HG02610 (cell line): ENCODE measurements around the gene HDAC4.

ENCODE experiments used
- ATAC-seq: cut with Tn5 transposase; IDR thresholded peaks from one replicate; pipeline ENCODE4 v1.9.1; 2021; ENCODE audit warnings: mild to moderate bottlenecking, moderate library complexity; ENCODE audit not compliant: unreplicated experiment

The HDAC4 gene

DNA sequence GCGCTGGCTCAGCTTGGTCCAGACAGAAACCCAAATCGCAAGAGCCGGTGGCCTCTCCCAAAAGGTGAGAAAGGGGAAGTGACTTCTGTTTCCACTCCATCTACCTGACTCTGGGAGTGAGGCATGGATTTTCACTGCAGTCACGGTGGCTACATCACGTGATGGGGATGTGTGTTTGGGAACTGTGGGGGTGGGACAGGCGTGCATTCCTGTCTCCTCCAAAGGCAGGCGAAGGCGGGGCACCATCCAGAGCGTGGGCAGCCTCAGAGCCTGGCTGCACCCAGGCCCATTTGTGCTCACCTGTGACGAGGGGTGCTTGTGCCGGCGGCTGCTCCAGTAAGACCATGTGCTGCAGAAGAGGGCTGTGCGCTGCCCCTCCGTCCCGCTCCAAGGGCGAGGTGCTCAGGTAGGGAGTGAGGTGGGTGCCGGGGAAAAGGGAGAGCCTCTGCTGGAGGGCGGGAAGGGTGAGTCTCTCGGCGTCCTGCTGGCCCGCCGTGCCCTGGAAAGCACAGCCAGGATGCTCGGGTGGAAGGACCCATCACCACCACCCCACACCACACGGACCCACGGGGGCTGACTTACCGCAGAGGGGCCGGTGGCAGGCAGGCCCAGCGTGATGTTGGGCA, 266.8 kb downstream of the HDAC4 start:
- no peak for ATAC-seq

- no peak for ATAC-seq
Observed at GRCh38 chr2:239132786-239133185, 268.0 kb downstream of the HDAC4 start.

DNA sequence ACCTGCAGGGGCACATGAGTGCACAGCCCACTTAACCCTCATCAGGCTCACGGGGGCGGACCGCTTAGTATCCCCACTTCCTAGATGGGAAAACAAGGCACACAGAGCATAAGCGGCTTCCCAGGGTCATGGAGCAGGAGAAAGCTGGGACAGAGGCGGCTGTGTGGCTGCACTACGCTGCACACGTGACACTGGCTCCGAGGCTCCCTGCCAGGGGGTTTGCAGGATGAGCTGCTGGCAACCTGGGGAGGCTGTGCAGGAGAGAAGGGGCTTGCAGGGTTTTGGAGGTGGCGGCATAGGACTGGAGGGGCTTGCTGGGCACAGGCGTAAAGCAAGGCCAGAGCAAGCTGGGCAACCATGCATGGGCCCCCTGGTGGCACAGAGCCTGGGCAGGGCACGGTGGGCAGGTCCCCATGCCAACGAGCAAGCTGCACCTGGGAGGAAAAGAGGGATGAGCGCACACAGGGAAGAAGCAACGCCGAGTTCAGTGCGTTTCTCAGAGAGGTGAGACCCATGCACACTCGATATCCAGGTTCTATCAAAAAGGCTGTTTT, 268.6 kb downstream of the HDAC4 start:
- no peak for ATAC-seq

DNA sequence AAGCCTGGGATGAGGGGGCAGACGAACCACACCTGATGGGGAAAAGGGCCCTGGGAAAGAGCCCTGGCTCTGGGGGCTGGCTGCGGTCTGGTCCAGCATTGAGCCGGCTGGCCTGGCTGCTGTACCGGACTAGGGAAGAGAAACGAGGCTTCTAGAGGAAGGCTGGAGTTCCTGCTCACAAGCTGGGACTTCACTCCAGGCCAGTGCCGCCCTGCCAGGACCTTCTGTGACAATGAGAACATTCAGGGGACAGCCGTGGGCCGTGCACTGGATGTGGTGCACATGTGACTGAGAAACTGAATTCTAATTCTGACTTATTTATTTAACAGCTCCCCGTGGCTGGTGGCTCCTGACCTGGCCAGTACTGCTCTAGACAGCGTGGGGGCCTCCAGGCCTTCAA, 269.3 kb downstream of the HDAC4 start:
- ATAC-seq = no peak

DNA sequence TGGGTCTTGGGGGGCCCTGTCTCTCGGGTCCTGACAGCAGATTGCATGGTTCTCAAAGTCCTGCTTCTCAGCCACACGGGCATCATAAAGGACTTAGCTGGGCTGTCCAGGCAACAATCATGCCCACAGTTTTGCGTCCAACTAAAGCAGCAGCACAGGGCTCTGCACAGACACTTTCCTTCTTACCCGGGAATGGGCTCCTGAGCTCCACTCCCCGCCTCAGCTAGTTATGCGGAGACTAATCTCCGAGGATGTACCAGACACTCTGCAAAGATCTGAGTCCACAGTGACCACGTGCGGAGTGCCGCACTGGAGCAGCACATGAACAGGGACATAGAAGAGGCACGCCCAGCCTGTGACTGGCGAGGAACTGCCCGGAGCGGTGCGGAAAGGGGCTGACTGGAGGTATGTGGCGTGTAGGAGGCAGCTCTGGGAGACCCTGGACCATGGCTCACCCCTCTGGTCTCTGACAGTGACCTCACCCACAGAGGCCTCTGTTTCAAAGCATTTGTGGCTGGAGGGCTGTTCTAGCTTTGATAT, 270.0 kb downstream of the HDAC4 start:
- ATAC-seq = no peak

GRCh38 chr2:239130041-239130440, 270.8 kb downstream of the HDAC4 start:
- ATAC-seq = no peak

- no peak for ATAC-seq
Observed at GRCh38 chr2:239129147-239129920, 271.5 kb downstream of the HDAC4 start.

GRCh38 chr2:239128706-239129105, 272.1 kb downstream of the HDAC4 start:
- ATAC-seq = no peak

DNA sequence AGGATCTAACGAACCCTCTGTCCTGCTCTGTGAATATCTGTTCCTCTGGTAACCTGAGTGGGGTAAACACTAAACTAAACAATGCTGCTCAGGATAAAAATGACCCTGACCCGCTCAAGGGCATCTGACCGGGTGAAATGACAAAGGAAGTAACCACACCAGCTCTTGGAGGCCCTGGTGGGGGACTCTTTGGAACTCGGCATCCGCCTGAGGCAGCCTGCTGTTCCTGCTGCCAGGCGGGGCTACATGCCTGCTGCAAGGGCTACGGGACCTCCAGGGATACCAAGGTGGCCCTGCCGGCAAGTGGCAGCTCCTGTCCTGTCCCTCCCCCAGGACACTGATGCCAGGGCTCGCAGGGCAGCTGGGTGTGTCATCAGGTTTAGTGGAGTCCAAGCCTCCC, 273.3 kb downstream of the HDAC4 start:
- ATAC-seq = no peak

DNA sequence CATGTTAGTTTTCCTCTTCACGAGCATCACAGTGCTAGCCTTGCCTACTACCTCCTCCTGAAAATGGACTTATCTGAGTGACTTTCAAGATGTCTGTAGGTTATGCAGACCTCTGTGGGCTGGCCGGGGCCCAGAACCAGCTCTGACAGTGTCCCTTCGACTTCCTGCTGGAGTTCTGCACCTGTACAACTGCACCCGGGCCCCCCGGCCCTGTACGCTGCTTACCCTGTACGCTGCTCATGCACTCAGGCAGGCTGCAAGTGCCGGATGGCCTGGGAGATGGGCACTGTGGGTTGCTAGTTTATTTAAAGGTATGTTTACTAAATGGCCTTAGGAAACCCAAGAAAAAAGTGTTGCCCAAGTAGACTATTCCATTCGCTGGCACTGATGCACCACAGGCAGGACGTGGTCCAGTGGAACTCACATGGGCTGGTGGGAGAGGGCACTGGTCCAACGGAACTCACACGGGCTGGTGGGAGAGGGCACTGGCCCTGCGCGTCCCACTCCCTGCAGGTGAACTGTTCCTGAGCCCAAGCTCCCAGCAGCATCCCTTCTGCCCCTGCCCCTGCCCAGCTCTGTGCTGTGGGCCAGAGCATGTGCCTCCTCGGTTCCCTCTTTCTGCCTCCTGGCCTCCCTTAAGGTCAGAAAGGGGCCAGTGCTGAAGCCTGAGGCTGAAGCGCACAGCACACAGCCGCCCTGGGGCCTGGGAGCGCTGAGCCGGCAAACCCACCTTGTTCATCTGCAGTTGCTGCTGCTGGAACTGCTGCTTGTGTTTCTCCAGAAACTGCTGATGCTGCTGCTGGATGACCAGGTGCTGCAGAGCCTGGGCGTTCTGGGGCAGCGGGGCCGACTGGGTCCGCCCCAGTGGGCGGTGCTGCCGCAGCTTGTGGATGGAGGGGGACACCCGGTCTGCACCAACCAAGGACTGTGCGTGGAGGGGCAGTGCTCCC, 274.8 kb downstream of the HDAC4 start:
- no peak for ATAC-seq

- ATAC-seq = no peak
Observed at GRCh38 chr2:239124152-239124899, 276.5 kb downstream of the HDAC4 start.

DNA sequence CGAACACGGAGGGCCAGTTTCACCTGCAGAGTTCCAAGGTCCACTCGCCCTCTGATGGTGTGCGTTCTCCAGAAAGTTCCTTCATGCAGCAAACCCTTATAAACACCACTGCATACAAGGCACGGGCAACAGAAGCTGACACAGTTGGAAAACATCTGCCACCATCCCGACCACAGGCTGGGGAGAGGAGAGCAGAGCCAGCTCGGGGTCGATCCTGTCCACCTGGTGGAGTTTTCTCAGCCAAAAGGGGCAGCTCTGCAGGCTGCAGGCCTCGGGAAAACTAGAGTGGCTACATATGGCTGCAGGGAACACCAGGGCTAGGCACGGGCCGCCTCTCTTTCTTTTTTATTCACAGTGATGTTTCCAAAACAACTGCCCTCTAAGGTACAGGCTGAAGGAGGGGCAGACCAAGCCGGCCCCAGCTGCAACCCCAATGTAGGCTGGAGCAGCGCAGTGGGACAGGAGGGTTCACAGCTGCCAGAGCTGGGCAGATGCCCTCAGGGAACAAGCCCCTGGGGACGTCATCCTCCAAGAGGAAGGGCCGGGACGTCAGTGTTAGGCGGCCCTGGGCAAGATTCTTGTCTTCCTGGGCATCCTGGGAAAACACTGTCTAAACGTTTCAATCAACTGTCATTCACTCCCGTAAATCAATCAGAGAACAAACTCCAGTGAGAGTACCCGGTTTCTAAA, 278.3 kb downstream of the HDAC4 start:
- ATAC-seq = no peak

GRCh38 chr2:239121600-239122012, 279.2 kb downstream of the HDAC4 start:
- no peak for ATAC-seq

DNA sequence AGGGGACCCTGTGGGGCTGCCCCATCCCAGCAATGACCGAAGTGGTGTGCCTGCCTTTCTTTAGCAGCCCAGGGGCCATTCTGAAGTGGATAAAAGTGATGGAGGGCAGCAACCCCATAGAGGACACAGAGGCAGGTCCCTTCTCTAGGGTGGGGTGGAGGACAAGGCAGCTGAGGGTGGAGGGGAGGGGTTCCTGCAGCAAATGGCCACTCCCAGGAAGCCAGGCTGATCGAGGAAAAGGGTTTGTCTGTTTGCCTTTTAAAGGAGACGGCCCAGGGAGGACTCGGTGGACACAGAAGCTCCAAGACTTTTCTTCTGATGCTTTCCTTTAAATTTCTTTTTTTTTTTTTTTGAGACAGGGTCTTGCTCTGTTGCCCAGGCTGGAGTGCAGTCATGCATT, 280.2 kb downstream of the HDAC4 start:
- ATAC-seq = no peak

- no peak for ATAC-seq
Observed at GRCh38 chr2:239119346-239120126, 281.3 kb downstream of the HDAC4 start.

GRCh38 chr2:239118675-239119211, 282.1 kb downstream of the HDAC4 start:
- ATAC-seq = no peak

GRCh38 chr2:239118264-239118663, 282.6 kb downstream of the HDAC4 start:
- no peak for ATAC-seq

GRCh38 chr2:239117831-239118230, 283.0 kb downstream of the HDAC4 start:
- no peak for ATAC-seq
